ENCODE measurements around the gene COPS3.

COPS3 gene

DNA sequence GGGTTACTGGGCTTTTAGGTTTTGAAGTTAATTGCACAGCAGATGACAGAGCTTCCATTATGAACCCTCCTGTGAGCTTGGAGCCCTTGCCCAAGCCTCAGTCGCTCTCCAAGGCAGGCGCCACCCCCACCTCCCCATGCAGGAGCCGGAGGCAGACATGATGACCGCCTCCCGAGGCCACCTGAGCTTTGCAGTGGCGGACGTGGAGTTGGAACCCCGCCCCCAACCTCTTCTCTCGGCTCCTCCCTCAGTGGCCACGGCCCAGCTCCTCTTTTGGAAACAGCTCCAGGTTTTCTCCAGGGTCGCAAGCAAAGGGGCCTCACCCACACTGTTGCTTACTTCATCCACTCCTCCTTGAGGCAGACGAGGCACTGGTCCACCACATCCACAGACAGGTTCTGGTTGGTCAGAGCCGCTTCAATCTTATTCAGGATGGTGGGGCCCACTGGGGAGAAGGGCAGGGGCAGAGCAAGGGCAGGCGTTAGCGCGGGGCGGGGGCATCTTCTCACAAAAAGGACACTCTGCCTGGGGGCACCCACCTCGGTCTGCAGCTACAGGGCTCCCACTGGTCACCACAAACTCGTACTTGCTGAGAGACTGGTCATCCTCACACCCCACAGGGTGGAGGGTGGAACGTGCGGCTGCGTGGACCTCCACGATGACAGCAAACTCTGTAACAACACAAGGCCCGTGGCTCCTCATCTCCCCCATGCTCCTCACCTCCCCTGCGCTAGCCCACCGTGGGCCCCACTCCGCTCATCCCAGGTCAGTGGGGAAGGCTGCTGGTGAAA lies 66.2 kb downstream of the COPS3 start:
- no peak for FAIRE-seq

DNA sequence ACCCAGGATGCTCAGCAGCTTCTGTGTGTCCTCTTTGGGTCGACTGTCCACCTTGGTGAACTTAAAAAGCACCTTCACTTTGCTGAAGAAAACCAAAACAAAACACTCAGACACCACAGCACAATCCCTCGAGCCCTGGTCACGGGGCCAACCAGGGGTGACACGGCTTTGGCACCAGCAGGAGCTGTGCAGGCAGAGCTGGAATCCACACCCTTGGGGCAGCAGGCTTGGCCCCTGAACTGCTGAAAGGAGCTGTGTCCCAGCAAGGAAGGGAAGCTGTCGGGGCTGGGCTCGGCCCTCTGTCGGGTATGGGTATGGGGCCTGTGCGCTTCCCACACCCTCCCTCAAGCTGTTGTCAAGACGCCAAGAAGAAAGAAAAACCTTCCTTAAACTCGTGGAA lies 67.3 kb downstream of the COPS3 start:
- no peak for FAIRE-seq

DNA sequence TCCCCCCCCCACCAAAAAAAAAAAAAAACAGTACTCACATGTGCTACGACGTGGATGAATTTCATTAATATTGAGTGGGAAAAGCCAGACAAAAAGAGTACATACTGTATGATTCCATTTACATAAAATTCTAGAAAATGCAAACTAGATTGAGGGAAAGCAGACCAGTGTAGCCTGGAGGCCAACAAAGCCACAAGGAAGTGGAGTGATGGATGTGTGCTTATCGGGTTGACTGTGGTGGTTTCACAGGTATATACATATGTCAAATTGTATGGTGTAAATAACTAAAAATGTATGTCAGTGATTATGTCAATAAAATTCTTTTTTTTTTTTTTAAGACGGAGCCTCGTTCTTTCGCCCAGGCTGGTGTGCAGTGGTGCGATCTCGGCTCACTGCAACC lies 73.0 kb downstream of the COPS3 start:
- FAIRE-seq, result no peak

DNA sequence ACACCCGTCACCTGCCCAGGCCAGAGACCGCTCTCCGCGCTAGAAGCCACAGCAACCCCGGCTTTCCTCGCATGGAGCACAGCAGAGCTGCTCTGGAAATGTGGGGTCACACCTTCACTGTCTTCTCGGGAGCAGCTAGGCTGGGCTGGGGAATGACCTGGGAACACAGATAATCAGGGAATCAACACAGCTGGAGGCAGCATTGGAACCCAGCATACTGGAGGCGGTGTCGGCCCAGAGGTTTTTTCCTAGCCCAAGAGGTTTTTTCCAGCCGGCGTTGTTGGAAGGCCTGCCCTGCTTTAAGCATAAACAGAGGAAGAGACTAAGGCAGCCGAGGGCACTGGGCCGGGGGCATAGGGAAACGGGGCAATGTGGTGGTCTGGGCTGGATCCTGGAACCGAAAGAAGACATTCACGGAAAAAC lies 74.1 kb downstream of the COPS3 start:
- FAIRE-seq, result no peak

DNA sequence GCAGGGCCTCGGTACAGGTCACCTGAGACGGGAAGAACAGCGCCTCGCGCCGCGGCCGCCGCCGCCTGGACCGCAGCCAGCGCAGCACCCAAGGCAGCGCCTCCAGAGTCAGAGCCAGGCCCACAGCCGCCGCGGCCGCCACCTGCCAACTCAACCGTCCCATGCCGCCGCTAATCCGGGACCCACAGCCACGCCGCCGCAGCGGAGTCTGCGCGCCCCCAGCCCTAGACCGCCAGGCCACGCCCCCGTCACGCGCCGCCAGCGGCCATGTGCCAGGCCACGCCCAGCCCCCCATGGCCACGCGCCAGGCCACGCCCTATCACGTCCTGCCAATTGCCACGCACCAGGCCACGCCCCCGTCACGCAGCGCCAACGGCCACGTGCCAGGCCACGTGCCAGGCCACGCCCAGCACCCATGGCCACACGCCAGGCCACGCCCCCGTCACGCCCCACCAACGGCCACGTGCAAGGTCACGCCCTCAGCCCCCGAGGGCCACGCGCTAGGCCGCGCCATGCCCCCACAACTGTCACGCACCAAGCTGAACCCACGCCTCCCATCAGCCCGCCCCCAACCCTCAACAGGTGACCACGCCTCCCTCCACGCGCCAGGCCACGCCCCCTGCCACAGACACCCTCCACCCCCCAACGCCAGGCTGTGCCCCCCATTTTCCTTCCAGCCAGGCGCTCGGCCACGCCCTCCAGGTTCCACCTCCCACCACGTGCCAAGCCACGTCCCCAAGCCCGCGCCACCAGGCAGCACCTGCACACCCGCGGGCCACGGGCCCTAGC lies 74.7 kb downstream of the COPS3 start, which contains the start of gene PLD6:
PLD6 (minus strand) TSS at position 210 of the 789 bp plus-strand sequence; CDS start at position 163, 47 bp downstream.
- FAIRE-seq, result no peak

DNA sequence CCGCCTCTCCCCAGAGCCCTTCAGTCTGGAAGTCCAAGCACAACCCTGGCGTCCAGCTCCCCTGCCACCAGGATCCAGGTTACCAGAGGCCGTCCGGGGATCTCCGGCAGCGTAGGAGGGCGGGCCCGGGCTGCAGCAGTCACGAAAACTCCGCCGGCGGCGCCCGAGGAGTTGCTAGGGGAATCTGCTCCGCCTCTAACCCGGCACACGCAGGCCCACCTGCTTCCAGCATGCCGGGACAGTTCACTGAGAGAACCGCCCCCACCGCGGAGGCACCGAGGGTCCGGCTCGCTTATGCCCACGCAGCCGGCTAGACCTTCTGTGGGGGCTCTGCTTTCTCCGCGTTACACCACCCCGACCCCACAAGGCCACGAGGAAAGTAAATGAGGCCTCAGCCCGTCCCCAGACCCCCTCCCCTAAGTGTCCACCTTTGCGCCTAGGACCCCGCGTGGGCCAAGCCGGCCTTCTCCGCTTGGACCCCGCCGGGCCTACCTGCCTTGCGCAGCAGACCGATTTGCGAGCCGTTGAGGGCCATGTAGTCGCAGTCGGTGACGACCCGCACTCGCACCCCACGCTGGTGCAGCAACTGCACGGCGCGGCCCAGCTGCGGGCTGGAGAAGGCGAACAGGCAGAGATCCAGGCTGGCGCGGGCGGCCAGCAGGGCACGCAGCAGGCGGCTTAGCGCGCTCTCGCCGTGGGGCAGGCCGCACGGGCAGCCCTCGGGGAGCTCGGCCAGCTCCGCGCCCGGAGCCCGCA lies 75.5 kb downstream of the COPS3 start:
- FAIRE-seq, result no peak

DNA sequence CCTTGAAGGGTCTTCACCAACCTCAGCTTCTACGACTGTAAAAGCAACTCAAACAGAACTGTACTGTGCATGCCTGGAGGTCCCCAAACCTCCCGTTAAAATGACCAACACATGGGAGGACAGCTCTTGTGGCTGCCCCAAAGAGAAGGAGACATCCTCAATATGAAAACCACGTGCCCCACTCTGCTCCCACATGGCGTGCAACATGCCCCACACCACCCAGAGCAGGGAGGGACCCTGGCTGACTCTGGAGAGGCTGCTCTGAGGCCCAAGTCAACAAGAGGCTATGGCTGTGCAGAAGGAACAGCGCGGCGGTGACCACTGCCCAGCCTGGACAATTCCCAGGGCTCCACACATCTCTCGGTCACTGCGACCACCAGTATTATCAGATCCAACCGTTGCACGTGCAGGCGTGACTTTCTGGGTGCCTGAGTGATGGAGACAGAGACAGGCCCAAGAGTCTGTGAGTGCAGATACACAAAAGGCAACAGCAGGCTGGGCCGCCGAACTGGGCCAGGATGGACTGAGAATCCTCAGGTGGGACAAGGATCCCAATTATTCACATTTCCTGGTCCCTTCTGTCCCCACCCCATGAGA lies 76.3 kb downstream of the COPS3 start:
- FAIRE-seq, result no peak

DNA sequence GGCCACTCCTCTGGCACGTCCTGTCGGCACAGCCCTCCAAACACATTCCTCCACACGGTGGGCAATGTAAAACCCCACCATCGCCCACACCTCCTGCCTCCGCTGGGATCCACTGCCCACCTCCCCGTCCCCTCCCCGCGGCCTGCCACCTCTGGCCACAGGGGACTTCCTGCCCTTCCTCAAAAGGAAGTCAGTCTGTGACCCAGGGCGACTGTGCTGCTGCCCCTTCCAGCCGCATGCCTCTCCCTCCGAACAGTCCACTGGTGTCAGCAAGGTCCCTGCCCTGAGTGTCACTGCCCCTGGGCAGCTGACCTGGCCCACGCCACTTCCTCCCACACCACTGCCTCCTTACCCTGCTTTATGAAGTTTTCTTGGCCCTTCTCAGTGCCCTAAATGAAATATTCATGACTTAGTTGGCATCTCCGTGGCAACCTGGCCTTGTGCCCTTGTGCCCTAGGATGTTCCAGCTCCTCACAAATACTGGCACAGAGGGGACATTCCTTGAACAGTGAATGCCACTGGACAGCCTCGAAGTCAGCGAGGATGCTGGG lies 76.9 kb downstream of the COPS3 start:
- FAIRE-seq, result no peak

DNA sequence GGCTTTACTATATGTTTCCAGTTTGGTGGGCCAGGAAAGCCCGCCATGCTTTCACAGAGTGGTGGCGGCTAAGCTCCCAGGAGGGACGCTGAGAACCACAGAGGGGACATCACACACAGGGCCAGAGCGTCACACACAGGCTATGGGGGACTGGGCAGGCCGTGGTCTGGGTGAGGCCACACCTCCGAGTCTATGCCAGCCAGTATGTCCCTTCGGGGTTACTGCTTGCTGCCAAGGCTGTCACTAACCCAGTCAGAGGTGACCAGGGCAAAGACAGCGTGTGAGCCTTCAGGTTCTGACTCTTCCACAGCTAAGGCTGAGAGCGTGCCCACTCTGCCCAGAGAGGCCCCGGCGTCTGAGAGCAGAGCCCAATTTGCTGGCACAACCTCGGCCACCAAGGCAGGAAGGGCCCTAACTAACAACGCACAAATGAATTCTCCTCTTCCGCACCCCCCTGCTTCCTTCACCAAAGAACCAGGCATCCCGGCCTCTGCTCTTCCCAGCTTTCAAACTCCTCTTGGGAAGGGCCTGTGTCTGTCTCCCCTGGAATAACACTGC lies 77.8 kb downstream of the COPS3 start:
- FAIRE-seq, result no peak

DNA sequence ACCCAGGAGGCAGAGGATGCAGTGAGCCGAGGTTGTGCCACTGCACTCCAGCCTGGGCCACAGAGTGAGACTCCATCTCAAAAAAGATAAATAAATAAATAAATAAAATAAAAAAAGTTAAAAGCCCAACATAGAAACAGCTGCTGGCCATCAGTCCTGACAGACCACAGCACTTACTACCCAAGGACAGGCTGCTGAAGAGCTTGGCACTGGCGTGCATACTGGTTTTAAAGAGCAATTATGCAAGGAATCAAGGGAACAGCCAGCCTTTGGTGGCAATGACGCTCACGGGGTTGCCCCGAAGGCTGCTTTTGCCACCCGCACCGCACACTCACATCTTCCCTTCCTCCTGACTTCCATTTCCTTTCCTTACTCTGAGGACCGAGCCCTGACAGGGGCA lies 79.1 kb downstream of the COPS3 start:
- no peak for FAIRE-seq

DNA sequence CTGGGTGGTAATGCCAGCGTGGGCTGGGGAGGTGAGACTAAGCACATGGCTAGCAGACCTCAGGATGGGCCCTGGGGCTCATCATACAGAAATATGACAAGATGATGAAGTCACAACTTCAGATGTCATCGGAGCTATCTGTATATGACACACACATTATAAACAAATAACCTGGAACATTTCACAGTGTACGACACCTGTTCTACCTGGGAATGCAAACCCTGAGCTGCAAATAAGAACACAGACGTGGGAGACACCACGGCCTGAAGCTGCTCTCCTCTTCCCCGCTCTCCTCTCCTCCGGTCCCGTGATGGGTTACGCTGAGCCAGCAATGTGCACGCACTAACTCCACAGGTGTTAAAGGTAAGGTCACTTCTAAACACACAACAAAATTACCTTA lies 79.8 kb downstream of the COPS3 start:
- no peak for FAIRE-seq

DNA sequence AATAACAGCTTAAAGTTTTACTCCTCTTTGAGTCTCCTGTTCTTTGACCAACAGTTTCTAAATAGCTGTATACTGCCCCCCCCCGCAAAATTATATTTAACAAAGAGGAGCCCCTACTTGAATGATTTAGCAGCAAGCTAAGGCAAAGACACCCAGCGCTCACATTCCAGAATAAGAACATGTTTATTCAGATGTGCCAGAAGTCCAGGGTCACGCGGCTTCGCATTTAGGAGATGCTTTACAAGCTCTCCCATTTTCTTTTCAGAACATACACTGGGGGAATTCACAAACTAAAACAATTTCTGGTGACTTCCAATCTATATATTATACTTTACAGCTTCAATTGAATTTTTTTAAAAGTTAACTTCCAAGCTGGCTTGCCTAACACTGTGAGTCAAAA lies 80.2 kb downstream of the COPS3 start:
- FAIRE-seq, result no peak

DNA sequence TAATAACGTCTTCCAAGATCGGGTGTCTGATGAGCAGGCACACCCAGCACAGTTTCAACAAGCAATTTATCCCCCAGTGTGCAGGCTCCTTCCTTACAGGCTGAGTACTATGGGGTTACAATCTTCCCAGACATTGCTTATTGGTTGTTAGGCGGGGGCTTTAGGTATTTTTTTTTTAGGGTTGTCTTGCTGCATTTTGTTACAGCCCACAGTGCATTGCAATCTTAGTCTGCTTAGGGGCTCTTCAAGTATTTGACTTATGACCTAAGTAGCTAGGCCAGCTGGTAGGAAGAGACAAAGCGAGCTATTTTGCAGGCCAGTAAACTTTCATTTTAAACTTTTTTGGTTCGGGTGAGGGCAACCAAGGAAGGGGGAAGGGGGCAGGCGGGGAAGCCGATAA lies 80.7 kb downstream of the COPS3 start:
- FAIRE-seq, result no peak

DNA sequence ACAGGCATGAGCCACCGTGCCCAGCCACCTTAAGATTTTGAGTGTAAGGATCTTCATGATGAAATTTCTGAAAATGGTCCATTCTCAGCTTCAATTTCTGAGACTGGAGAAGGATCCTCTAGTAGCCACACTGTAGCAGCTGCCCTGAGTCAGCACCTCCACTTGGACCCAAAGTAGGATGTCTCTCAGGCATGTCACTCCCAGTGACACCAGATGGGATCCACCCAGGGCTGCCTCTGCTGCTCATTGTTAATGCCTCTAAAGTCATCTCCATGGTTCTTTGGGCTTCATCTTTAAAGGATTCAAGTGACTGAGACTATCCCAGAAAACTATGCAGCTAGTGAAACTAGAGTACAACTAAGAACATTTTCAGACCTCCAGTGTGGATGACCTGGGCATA lies 82.8 kb downstream of the COPS3 start:
- FAIRE-seq, result no peak

DNA sequence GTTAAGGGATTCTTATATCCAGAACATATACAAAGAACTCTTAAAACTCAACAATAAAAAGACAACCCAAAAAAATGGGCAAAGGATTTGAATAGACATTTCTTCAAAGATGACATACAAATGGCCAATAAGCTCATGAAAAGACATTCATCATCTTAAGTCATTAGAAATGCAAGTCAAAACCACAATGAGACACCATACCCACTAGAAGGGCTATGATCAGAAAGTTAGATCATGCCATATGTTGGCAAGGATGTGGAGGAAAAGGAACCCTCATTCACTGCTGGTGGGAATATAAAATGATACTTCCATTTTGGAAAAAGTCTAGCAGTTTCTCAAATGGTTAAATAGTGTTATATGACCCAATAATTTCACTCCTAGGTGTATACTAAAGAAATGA lies 84.3 kb downstream of the COPS3 start:
- FAIRE-seq, result no peak
